ENCODE data around the gene NTN1. TPM values are rescaled to one million over a fixed set of nuclear protein-coding genes. Genes with fewer than 3 reads are reported as not detected.

NTN1 gene
- total RNA-seq, 2 experiments from 2014 or later, result not detected

DNA sequence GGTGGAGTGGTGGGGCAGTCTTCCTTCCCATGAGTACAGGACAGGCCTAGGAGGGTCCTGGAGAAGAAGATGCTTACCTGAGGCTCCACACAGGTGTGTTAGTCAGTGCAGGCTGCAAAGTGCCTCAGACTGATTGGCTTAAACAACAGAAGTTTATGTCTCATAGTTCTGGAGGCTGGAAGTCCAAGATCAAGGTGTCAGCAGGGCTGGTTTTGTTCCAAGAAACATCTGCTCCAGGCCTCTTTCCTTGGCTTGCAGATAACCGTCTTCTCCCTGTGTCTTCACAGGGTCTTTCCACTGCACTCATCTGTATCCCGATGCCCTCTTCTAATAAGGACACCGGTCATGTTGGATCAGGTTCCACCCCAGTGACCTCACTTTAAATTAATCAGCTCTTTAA, 153.0 kb downstream of the NTN1 start:
- no peak for DNase-seq (ENCODE audit: low spot score)
- POLR2A ChIA-PET, result no interaction called here
- no peak overlapping the region for H3K27ac ChIP-seq (ENCODE audit: low read depth, low read length, poor library complexity, severe bottlenecking)
- no TSS peak for BruUV-seq (replicated peaks)
- intact Hi-C loops (cut with micrococcal nuclease; ENCODE audit: unreplicated experiment), result no loop called here
- no peaks in the 10 kb centered on the region for H3K4me1 ChIP-seq (ENCODE audit: insufficient read depth, low read length, poor library complexity, severe bottlenecking)
- H3K79me2 ChIP-seq (ENCODE audit: insufficient read depth, low read depth, low read length), result no peaks in the 10 kb centered on the region
- CTCF ChIA-PET (ENCODE audit: unreplicated experiment), result no interaction called here
- TF ChIP-seq EZH2phosphoT487 (IDR thresholded peaks at IDR 0.05; ENCODE audit: borderline replicate concordance, low read depth, low read length) (no peak), CTCF (conservative IDR thresholded peaks at IDR 0.05; ENCODE audit: low read length) (no peak)
- no peak overlapping the region for H2AFZ ChIP-seq (ENCODE audit: low read length)
- H3K4me3 ChIP-seq (ENCODE audit: low read depth, low read length, poor library complexity, severe bottlenecking), result no peak overlapping the region
- H4K20me1 ChIP-seq (ENCODE audit: insufficient read depth, low read length), result no peaks in the 10 kb centered on the region
- no peaks in the 10 kb centered on the region for H3K36me3 ChIP-seq (ENCODE audit: insufficient read depth, low read length)
- no peak overlapping the region for H3K4me2 ChIP-seq (ENCODE audit: low read length)
- H3K9me2 ChIP-seq (ENCODE audit: insufficient read depth, low read length), result no peaks in the 10 kb centered on the region
- H3K9me3 ChIP-seq (ENCODE audit: low read length), result no peaks in the 10 kb centered on the region

GRCh38 chr17:9174779-9175574, 153.7 kb downstream of the NTN1 start:
- CTCF ChIA-PET (ENCODE audit: unreplicated experiment), result no interaction called here

More at GRCh38 chr17:9174779-9175574, 153.7 kb downstream of the NTN1 start:
- no peak overlapping the region for H3K4me2 ChIP-seq (ENCODE audit: low read length)
- no peaks in the 10 kb centered on the region for H3K4me1 ChIP-seq (ENCODE audit: insufficient read depth, low read length, poor library complexity, severe bottlenecking)
- H3K27ac ChIP-seq (ENCODE audit: low read depth, low read length, poor library complexity, severe bottlenecking), result no peak overlapping the region
- no peaks in the 10 kb centered on the region for H4K20me1 ChIP-seq (ENCODE audit: insufficient read depth, low read length)
- H3K9me3 ChIP-seq (ENCODE audit: low read length), result no peaks in the 10 kb centered on the region
- TF ChIP-seq CTCF (conservative IDR thresholded peaks at IDR 0.05; ENCODE audit: low read length), result no peak
- TF ChIP-seq EZH2phosphoT487 (IDR thresholded peaks at IDR 0.05; ENCODE audit: borderline replicate concordance, low read depth, low read length), result no peak
- no peak for DNase-seq (ENCODE audit: low spot score)
- POLR2A ChIA-PET, result no interaction called here
- no peak overlapping the region for H3K4me3 ChIP-seq (ENCODE audit: low read depth, low read length, poor library complexity, severe bottlenecking)
- BruUV-seq (replicated peaks), result no TSS peak
- H3K79me2 ChIP-seq (ENCODE audit: insufficient read depth, low read depth, low read length), result no peaks in the 10 kb centered on the region
- no peaks in the 10 kb centered on the region for H3K36me3 ChIP-seq (ENCODE audit: insufficient read depth, low read length)
- H2AFZ ChIP-seq (ENCODE audit: low read length), result no peak overlapping the region
- H3K9me2 ChIP-seq (ENCODE audit: insufficient read depth, low read length), result no peaks in the 10 kb centered on the region
- intact Hi-C loops (cut with micrococcal nuclease; ENCODE audit: unreplicated experiment), result no loop called here

All from OCI-LY7 (cell line).